ENCODE data around the gene DNALI1.
A peak's percentile ranks its signal among the peaks of the same experiment; 100 is the strongest.

Gene DNALI1

GRCh38 chr1:37602750-37603694 is 46.3 kb downstream of the DNALI1 start:
- DNase-seq (ENCODE audit: low spot score): peak; percentile 47

GRCh38 chr1:37605061-37605650 is 48.4 kb downstream of the DNALI1 start:
- DNase-seq (ENCODE audit: low spot score): no peak

GRCh38 chr1:37605806-37606474 is 49.2 kb downstream of the DNALI1 start:
- no peak for DNase-seq (ENCODE audit: low spot score)

GRCh38 chr1:37606481-37607263 is 49.9 kb downstream of the DNALI1 start:
- DNase-seq (ENCODE audit: low spot score): no peak

GRCh38 chr1:37609002-37609401 is 52.3 kb downstream of the DNALI1 start:
- DNase-seq (ENCODE audit: low spot score): no peak

GRCh38 chr1:37609994-37610393 is 53.3 kb downstream of the DNALI1 start:
- DNase-seq (ENCODE audit: low spot score): no peak

GRCh38 chr1:37612186-37612585 is 55.4 kb downstream of the DNALI1 start:
- DNase-seq (ENCODE audit: low spot score): no peak

- DNase-seq (ENCODE audit: low spot score): no peak
Observed at GRCh38 chr1:37614105-37614504, 57.4 kb downstream of the DNALI1 start.

GRCh38 chr1:37616330-37616729 is 59.6 kb downstream of the DNALI1 start:
- DNase-seq (ENCODE audit: low spot score): no peak

Measured in hepatic stellate cell (primary cell).